B cell (primary cell): ENCODE data around the gene CPNE2. TPM values are rescaled to one million over a fixed set of nuclear protein-coding genes. Genes with fewer than 3 reads are reported as not detected.

Source experiments
- ATAC-seq: fragments of 200-7000 bp; cut with Tn5 transposase; one replicate; pipeline ENCODE4 v1.10.0; 2021; ENCODE audit warnings: low read depth, mild to moderate bottlenecking, moderate number of reproducible peaks, moderate library complexity
- CTCF ChIA-PET: fragments of 350-600 bp; sonication (Branson Sonifier 250); formaldehyde crosslinking; loops from one replicate; lab custom pipeline; 2021; ENCODE audit warnings: antibody characterized with exemption, inconsistent platforms; lab: Charles Lee
- POLR2A ChIA-PET: fragments of 350-600 bp; sonication (Branson Sonifier 250); formaldehyde crosslinking; loops from one replicate; lab custom pipeline; 2021; ENCODE audit warnings: antibody characterized with exemption; lab: Charles Lee
- DNase-seq: peaks from one replicate; pipeline ENCODE4 v3.0.0; 2013
- H2AFZ ChIP-seq: 2 replicates; pipeline ENCODE4 v1.6.1; 2012; ENCODE audit warnings: mild to moderate bottlenecking, low read depth, low read length; ENCODE audit not compliant: insufficient read depth, poor library complexity, severe bottlenecking
- H3K27ac ChIP-seq, 2 donors: 1 replicate in 1 of 2; 2 replicates in 1 of 2; pipeline ENCODE4 v1.5.1; 2012 to 2013; ENCODE audit warnings: low read length in 2 of 2, mild to moderate bottlenecking in 2 of 2, moderate library complexity in 1 of 2
- H3K27me3 ChIP-seq, 4 experiments: fragments of 200-600 bp in 1 of 4; sonication (generic) in 1 of 4; replicated peaks in 1 of 4; 1 replicate in 2 of 4; 2 replicates in 2 of 4; pipeline versions ENCODE4 v1.6.1 to v1.7.0; 2013 to 2016; ENCODE audit warnings: low read length in 3 of 4, mild to moderate bottlenecking in 2 of 4, mixed read lengths in 1 of 4, moderate library complexity in 1 of 4; ENCODE audit not compliant: insufficient read depth in 4 of 4, control insufficient read depth in 3 of 4; ENCODE audit errors: control extremely low read depth in 1 of 4
- H3K36me3 ChIP-seq, 2 experiments: replicated peaks in 1 of 2; 1 replicate in 1 of 2; 2 replicates in 1 of 2; pipeline versions ENCODE4 v1.6.1 to v1.7.1; 2013; ENCODE audit warnings: low read length in 1 of 2; ENCODE audit not compliant: insufficient read depth in 2 of 2, control insufficient read depth in 1 of 2; ENCODE audit errors: control extremely low read depth in 1 of 2, extremely low read depth in 1 of 2
- H3K4me1 ChIP-seq, 2 donors: fragments of 200-600 bp in 1 of 2; sonication (generic) in 1 of 2; 1 replicate in 1 of 2; 2 replicates in 1 of 2; pipeline versions ENCODE4 v1.5.1 to v1.6.1; 2013 to 2017; ENCODE audit warnings: low read length in 2 of 2; ENCODE audit not compliant: control insufficient read depth in 2 of 2, insufficient read depth in 2 of 2
- H3K4me2 ChIP-seq: replicated peaks from 2 replicates; pipeline ENCODE3; 2012; ENCODE audit warnings: mild to moderate bottlenecking, low read depth, low read length; ENCODE audit not compliant: poor library complexity, severe bottlenecking
- H3K4me3 ChIP-seq, 5 experiments: fragments of 200-600 bp in 1 of 5; sonication (generic) in 1 of 5; 1 replicate in 3 of 5; 2 replicates in 2 of 5; pipeline versions ENCODE4 v1.5.1 to v1.7.0; 2011 to 2016; ENCODE audit warnings: low read length in 4 of 5, mild to moderate bottlenecking in 4 of 5, low read depth in 2 of 5, control low read depth in 1 of 5, moderate library complexity in 1 of 5; ENCODE audit not compliant: insufficient read depth in 1 of 5; ENCODE audit errors: control extremely low read depth in 1 of 5, extremely low read depth in 1 of 5
- H3K79me2 ChIP-seq: fragments of 200-600 bp; sonication (generic); one replicate; pipeline ENCODE4 v1.6.0; 2016; ENCODE audit warnings: low read length; ENCODE audit not compliant: control insufficient read depth, insufficient read depth
- H3K9ac ChIP-seq: fragments of 200-600 bp; sonication (generic); 2 replicates; pipeline ENCODE4 v1.6.1; 2017; ENCODE audit warnings: mild to moderate bottlenecking, low read length, moderate library complexity
- H3K9me3 ChIP-seq, 3 donors: one replicate each; pipeline versions ENCODE4 v1.6.1 to v1.7.1; 2013; ENCODE audit warnings: low read length in 2 of 3; ENCODE audit not compliant: control insufficient read depth in 2 of 3, insufficient read depth in 1 of 3; ENCODE audit errors: control extremely low read depth in 1 of 3
- H4K20me1 ChIP-seq: 2 replicates; pipeline ENCODE4 v1.6.0; 2012; ENCODE audit warnings: mild to moderate bottlenecking, low read length; ENCODE audit not compliant: insufficient read depth, control insufficient read depth, poor library complexity, severe bottlenecking
- H3K27ac Mint-ChIP-seq: one replicate; pipeline ENCODE4 v1.8.0; 2021; ENCODE audit warnings: mixed read lengths
- H3K27me3 Mint-ChIP-seq: one replicate; pipeline ENCODE4 v1.8.0; 2021; ENCODE audit warnings: mixed read lengths
- H3K4me1 Mint-ChIP-seq: one replicate; pipeline ENCODE4 v1.8.0; 2021; ENCODE audit warnings: mixed read lengths
- H3K4me3 Mint-ChIP-seq: one replicate; pipeline ENCODE4 v1.8.0; 2021; ENCODE audit warnings: mixed read lengths
- H3K9me3 Mint-ChIP-seq: one replicate; pipeline ENCODE4 v1.8.0; 2022; ENCODE audit warnings: mixed read lengths; ENCODE audit not compliant: insufficient read depth
- EZH2 ChIP-seq: IDR thresholded peaks from 2 replicates; pipeline ENCODE4 v1.6.1; 2012; ENCODE audit warnings: borderline replicate concordance, low read depth, mild to moderate bottlenecking, moderate library complexity, low read length; ENCODE audit not compliant: insufficient read depth, poor library complexity, severe bottlenecking
- WGBS: methylation state at CpG from one replicate; pipeline ENCODE4 v1.1.5; 2013; ENCODE audit warnings: missing lambda C conversion rate; ENCODE audit not compliant: insufficient coverage; 5-methylcytosine and 5-hydroxymethylcytosine counted together
- intact Hi-C: fragments of 100-400 bp; cut with micrococcal nuclease; formaldehyde crosslinking; loops from one replicate; pipeline ENCODE4 v1.10.0; 2022
- polyA plus RNA-seq: library from polyadenylated mRNA; depleted of rRNA; stranded (reverse); fragments of >200 nt; gene quantifications from 2 replicates; pipeline ENCODE4 v1.2.3, GENCODE V29; 2012
- total RNA-seq, 2 donors: library from RNA; stranded (reverse); fragments of 120-200 nt in 1 of 2; gene quantifications; 1 replicate in 1 of 2; 2 replicates in 1 of 2; pipeline versions ENCODE4 v1.2.3 to v1.2.4, GENCODE V29; 2013 to 2022
- TF ChIP-seq, protein P1 (sequence below): fragments of 200-600 bp; IDR thresholded peaks from one replicate; pipeline ENCODE4 v1.8.0; 2022; ENCODE audit warnings: antibody characterized with exemption, mild to moderate bottlenecking

CPNE2 gene
- total and polyA plus RNA-seq, 2 donors (not counting 1 experiment from before 2014, with no cell fraction given): 1.5 to 2.9 TPM

DNA sequence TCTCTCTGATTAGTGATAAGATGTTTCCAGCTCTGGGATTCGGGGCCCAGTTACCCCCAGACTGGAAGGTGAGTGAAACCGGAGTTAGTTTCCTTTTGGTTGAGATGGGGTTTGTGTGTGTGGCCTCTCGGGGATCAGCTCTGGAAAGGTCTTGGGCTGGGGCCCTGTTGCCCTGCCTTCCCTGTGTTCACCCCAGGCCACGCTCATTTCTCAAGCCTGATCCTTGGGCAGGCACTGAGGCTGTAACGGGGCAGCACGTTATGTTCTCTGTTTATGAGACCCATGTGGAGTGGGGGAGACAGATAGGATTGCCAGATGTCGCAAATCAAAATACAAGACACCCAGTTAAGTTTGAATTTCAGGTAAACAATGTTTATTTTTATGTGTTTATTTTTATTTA lies 35.5 kb downstream of the CPNE2 start:
- Histone ChIP-seq H3K27me3 (no peaks in the 10 kb centered on the region), H2AFZ (no peak overlapping the region), H3K4me1 (peaks cover 4 to 20% of the 10 kb centered on the region in 2 donors), H3K4me2 (no peak overlapping the region), H3K4me3 (no peak overlapping the region), H3K9ac (no peak overlapping the region), H3K79me2 (no peaks in the 10 kb centered on the region), H3K27ac (no peak overlapping the region), H3K36me3 (no peaks in the 10 kb centered on the region), H3K9me3 (peaks cover 0 to 4% (median 0%) of the 10 kb centered on the region in 3 donors), H4K20me1 (no peaks in the 10 kb centered on the region)
- Mint-ChIP-seq H3K4me3 (no peak overlapping the region), H3K9me3 (no peaks in the 10 kb centered on the region), H3K27ac (no peak overlapping the region), H3K27me3 (no peaks in the 10 kb centered on the region), H3K4me1 (peaks cover 17% of the 10 kb centered on the region)
- WGBS: 96% methylated on average over 5 of the region's 7 CpGs
- intact Hi-C loops: no loop called here
- DNase-seq (no peak), ATAC-seq (no peak)
- TF ChIP-seq, protein P1, sequence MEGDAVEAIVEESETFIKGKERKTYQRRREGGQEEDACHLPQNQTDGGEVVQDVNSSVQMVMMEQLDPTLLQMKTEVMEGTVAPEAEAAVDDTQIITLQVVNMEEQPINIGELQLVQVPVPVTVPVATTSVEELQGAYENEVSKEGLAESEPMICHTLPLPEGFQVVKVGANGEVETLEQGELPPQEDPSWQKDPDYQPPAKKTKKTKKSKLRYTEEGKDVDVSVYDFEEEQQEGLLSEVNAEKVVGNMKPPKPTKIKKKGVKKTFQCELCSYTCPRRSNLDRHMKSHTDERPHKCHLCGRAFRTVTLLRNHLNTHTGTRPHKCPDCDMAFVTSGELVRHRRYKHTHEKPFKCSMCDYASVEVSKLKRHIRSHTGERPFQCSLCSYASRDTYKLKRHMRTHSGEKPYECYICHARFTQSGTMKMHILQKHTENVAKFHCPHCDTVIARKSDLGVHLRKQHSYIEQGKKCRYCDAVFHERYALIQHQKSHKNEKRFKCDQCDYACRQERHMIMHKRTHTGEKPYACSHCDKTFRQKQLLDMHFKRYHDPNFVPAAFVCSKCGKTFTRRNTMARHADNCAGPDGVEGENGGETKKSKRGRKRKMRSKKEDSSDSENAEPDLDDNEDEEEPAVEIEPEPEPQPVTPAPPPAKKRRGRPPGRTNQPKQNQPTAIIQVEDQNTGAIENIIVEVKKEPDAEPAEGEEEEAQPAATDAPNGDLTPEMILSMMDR: no peak
- TF ChIP-seq EZH2: no peak
- CTCF ChIA-PET: interaction anchor here (0.5 kb wide), 1 partner anchor 13 kb away, joined by 3 read pairs; no protein-coding TSS in a partner anchor
- POLR2A ChIA-PET: no interaction called here

DNA sequence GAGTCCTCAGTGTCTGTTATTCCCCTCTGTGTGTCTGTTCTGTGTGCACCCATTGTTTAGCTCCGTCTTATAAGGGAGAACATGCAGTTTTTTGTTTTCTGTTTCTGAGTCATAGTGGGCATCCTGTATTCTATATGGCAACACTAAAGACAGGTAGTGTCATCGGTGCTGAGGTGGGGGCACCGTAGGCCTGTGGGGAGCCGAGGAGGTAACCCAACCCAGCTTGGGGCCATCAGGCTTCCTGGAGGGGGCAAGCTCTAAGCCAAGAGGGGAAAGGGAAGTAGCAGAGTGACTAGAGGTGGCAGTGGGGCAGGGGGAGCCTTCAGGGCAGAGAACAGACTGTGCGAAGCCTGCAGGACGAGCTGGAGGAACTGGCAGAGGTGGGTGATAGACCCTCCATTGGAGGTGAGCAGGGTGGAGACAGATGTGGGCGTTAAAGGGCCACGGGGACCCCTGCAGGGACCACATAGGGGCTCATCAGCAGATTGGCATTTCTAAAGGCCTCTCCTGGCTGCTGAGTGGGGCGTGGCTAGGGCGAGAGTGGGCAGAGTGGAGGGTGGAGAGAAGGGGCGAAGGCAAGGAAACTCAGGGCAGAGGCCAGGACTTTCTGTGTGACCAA lies 36.5 kb downstream of the CPNE2 start:
- no peak overlapping the region for H3K27ac Mint-ChIP-seq
- no peak overlapping the region for H3K27ac ChIP-seq

More for the DNA sequence above, 36.5 kb downstream of the CPNE2 start:
- POLR2A ChIA-PET: no interaction called here
- DNase-seq (no peak), ATAC-seq (no peak)
- no peaks in the 10 kb centered on the region for H3K27me3 ChIP-seq
- no peak overlapping the region for H3K4me3 Mint-ChIP-seq
- no peaks in the 10 kb centered on the region for H3K36me3 ChIP-seq
- H3K9me3 Mint-ChIP-seq: no peaks in the 10 kb centered on the region
- no peak overlapping the region for H3K4me3 ChIP-seq
- H4K20me1 ChIP-seq: no peaks in the 10 kb centered on the region
- no peaks in the 10 kb centered on the region for H3K79me2 ChIP-seq
- intact Hi-C loops: no loop called here
- no peak overlapping the region for H3K4me2 ChIP-seq
- H3K27me3 Mint-ChIP-seq: no peaks in the 10 kb centered on the region
- peaks cover 17% of the 10 kb centered on the region for H3K4me1 Mint-ChIP-seq
- TF ChIP-seq, protein P1: no peak
- H2AFZ ChIP-seq: no peak overlapping the region
- WGBS: 77% methylated on average over 8 of the region's 11 CpGs
- CTCF ChIA-PET: no interaction called here
- peaks cover 4 to 20% of the 10 kb centered on the region in 2 donors for H3K4me1 ChIP-seq
- H3K9me3 ChIP-seq: peaks cover 0 to 4% (median 0%) of the 10 kb centered on the region in 3 donors
- H3K9ac ChIP-seq: no peak overlapping the region
